NCI-H345 treated with DMSO at 0.1 percent for 48 hours (cell line): ENCODE results near the gene PRR20B.
"Not testable (repeated sequence)": the region's sequence is repeated elsewhere in the genome, so short reads cannot be mapped to it uniquely, and the experiment has no call there.

Experiments used
- DNase-seq: peaks from one replicate; lab custom pipeline; 2025; ENCODE audit not compliant: unreplicated experiment; lab: John Stamatoyannopoulos, UW

PRR20B gene

DNA sequence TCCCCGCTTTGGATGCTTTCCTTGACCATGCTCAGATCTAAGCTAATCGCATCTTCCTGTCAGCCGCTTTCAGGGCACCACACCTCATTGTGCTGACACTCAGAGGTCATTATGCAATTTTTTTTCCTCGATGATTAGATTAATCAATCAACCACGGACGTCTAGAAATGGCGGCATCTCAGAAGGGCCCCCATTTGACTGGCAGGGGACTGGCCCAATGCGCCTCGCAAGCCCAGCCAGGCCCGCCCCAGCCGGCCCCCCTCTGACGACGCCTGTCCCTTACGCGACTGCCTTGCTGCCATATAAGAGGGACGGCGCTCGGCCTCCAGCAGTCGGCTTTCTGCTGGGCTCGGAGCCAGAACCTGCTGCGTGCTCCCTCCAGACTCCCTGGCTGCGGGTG is at the start of gene PRR20B:
PRR20B (plus strand) TSS at position 301 of the 400 bp plus-strand sequence. CDS start 387 bp downstream, outside the sequence.
- not testable (repeated sequence) for DNase-seq

DNA sequence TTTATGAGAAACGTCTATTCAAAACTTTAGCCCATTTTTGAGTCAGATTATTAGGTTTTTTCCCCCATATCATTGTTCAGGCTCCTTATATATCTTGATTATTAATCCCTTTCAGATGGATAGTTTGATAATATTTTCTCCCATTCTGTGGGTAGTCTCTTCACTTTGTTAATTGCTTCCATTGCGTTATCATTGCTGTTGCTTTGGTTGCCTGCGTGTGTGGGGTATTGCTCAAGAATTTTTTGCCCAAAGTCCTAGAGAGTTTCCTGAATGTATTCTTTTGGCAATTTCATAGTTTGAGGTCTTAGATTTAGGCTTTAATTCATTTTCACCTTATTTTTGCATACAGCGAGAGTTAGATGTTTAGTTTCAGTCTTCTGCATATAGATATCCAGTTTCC is 32.3 kb upstream of the PRR20B start:
- DNase-seq, result no peak

- no peak for DNase-seq
Observed at GRCh38 chr13:57123681-57124080, 23.6 kb upstream of the PRR20B start.

- no peak for DNase-seq
Observed at GRCh38 chr13:57128909-57129308, 18.4 kb upstream of the PRR20B start.

DNA sequence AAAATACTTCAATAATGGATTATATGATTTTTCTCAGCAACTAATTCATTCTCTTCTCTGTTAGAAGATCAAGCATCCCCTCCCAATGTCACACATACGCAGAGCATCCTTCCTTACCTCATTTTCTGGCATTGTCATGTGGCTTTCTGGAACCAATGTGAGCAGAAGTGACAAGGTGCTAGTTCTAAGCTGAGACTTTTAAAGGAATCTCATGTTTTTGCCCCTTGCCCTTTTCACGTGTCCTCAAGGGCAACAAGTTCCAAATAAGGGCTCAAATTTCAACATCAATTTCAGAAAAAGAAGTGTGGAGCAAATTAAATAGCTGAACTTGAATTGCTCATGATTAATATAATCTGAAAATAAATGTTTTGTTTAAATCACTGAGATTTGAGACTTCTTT is 11.2 kb upstream of the PRR20B start:
- no peak for DNase-seq

- DNase-seq, result no peak
Observed at GRCh38 chr13:57137585-57137984, 9.7 kb upstream of the PRR20B start.

- DNase-seq, result no peak
Observed at GRCh38 chr13:57138988-57139387, 8.3 kb upstream of the PRR20B start.

DNA sequence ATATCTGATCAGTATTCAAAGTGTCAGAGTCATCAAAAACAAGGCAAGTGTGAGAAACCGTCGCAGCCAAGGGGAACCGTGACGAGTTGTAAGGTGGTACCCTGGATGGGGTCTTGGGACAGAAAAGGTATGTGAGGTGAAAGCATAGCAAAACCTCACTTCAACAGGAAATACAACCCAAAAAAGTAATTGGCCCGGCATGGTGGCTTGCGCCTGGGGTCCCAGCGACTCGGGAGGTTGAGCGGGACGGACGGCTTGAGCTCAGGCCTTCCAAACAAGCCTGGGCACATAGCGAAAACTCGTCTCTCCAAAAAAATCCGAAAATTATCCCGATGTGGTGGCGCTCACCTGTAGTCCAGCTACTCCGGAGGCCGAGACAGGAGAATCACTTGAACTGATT is 7.5 kb upstream of the PRR20B start:
- not testable (repeated sequence) for DNase-seq

DNA sequence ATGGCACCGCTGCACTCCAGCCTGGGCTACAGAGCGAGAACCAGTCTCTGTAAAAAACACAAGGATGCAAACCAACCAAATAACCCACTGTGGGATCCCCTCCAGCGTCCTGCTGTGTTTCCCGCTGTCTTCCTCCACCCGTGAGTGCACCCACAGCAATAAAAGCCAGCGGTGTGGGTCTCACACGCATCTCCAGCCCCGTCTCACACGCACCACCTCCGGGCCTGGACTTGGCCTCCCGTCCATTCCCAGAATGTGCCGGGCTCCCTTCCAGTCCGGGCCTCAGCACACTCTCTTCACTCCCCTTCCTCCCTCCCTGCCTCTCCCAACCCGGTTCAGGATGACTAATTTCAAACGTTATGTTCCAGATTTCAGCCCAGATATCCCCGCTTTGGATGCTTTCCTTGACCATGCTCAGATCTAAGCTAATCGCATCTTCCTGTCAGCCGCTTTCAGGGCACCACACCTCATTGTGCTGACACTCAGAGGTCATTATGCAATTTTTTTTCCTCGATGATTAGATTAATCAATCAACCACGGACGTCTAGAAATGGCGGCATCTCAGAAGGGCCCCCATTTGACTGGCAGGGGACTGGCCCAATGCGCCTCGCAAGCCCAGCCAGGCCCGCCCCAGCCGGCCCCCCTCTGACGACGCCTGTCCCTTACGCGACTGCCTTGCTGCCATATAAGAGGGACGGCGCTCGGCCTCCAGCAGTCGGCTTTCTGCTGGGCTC is 6.9 kb upstream of the PRR20B start, which contains the start of gene PRR20A:
PRR20A (plus strand) TSS at position 684 of the 734 bp plus-strand sequence. CDS start 387 bp downstream, outside the sequence.
- not testable (repeated sequence) for DNase-seq

GRCh38 chr13:57148106-57148505 is 818 bp downstream of the PRR20B start:
- DNase-seq, result not testable (repeated sequence)

DNA sequence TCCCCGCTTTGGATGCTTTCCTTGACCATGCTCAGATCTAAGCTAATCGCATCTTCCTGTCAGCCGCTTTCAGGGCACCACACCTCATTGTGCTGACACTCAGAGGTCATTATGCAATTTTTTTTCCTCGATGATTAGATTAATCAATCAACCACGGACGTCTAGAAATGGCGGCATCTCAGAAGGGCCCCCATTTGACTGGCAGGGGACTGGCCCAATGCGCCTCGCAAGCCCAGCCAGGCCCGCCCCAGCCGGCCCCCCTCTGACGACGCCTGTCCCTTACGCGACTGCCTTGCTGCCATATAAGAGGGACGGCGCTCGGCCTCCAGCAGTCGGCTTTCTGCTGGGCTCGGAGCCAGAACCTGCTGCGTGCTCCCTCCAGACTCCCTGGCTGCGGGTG is 6.5 kb downstream of the PRR20B start, which contains the start of gene PRR20C:
PRR20C (plus strand) TSS at position 301 of the 400 bp plus-strand sequence. CDS start 387 bp downstream, outside the sequence.
- DNase-seq, result not testable (repeated sequence)

- DNase-seq, result not testable (repeated sequence)
Observed at GRCh38 chr13:57160332-57160731, 13.0 kb downstream of the PRR20B start, which contains the start of gene PRR20D. PRR20D (plus strand) TSS chr13:57160632; CDS start chr13:57161019, 387 bp downstream.

- DNase-seq, result not testable (repeated sequence)
Observed at GRCh38 chr13:57166897-57167296, 19.6 kb downstream of the PRR20B start, which contains the start of gene PRR20E. PRR20E (plus strand) TSS chr13:57167197; CDS start chr13:57167584, 387 bp downstream.

- no peak for DNase-seq
Observed at GRCh38 chr13:57191667-57192066, 44.4 kb downstream of the PRR20B start.
